GM13977 (cell line): ENCODE results near the gene THSD4.

Experiments used
- DNase-seq: peaks from one replicate; pipeline ENCODE4 v3.0.0; 2012; ENCODE audit warnings: low spot score
- in situ Hi-C: fragments of 300-500 bp; cut with MboI; formaldehyde crosslinking; loops from one replicate; pipeline ENCODE4 v1.12.0; 2022; ENCODE audit warnings: low sequenced_read_pairs, low pct_unique_long_range_greater_than_20kb, mixed read lengths, inconsistent platforms; ENCODE audit not compliant: unreplicated experiment
- TF ChIP-seq, protein P1 (sequence below): IDR thresholded peaks from 2 replicates; pipeline ENCODE4 v1.5.1; 2012; ENCODE audit warnings: mild to moderate bottlenecking, control low read depth; ENCODE audit not compliant: insufficient read depth; ENCODE audit errors: extremely low read depth, missing control alignments

THSD4 gene

DNA sequence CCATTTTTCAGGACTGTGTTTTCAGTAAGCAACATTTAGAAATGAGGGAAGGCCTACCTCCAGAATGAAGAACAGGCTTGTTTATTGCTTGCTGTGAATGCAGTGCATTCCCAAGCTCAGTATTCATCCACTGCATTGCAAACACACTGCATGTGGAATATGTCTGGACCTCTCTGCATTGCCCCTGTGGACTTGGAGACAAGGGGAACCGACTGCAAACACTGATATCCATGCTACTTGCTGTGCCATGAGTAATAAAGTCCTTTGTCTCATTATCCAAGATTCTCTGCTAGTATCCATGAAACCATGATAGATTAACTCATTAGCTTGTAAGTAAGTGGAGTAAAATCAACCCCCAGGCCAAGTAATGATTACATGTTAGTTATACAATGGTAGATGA, 393.9 kb downstream of the THSD4 start:
- TF ChIP-seq, protein P1, sequence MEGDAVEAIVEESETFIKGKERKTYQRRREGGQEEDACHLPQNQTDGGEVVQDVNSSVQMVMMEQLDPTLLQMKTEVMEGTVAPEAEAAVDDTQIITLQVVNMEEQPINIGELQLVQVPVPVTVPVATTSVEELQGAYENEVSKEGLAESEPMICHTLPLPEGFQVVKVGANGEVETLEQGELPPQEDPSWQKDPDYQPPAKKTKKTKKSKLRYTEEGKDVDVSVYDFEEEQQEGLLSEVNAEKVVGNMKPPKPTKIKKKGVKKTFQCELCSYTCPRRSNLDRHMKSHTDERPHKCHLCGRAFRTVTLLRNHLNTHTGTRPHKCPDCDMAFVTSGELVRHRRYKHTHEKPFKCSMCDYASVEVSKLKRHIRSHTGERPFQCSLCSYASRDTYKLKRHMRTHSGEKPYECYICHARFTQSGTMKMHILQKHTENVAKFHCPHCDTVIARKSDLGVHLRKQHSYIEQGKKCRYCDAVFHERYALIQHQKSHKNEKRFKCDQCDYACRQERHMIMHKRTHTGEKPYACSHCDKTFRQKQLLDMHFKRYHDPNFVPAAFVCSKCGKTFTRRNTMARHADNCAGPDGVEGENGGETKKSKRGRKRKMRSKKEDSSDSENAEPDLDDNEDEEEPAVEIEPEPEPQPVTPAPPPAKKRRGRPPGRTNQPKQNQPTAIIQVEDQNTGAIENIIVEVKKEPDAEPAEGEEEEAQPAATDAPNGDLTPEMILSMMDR = no peak
- no peak for DNase-seq
- in situ Hi-C loops = no loop called here

DNA sequence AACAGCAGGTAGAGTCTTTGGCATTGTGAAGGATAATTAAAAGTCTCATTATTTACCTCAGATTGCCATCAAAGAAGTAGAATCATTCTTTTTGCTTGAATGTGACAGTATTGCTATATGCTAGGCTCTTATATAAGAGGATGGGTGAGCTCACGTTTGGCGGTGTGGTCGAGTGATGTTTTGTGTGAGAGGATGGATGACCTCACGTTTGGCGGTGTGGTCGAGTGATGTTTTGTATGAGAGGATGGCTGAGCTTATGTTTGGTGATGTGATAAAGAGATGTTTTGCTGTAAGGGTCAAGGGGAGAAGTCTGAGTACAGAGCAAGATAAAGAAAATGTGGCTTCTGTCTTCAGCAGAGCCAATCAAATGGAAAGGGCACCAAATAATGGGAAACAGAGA, 395.5 kb downstream of the THSD4 start:
- no peak for DNase-seq
- in situ Hi-C loops = no loop called here
- TF ChIP-seq, protein P1 = no peak

DNA sequence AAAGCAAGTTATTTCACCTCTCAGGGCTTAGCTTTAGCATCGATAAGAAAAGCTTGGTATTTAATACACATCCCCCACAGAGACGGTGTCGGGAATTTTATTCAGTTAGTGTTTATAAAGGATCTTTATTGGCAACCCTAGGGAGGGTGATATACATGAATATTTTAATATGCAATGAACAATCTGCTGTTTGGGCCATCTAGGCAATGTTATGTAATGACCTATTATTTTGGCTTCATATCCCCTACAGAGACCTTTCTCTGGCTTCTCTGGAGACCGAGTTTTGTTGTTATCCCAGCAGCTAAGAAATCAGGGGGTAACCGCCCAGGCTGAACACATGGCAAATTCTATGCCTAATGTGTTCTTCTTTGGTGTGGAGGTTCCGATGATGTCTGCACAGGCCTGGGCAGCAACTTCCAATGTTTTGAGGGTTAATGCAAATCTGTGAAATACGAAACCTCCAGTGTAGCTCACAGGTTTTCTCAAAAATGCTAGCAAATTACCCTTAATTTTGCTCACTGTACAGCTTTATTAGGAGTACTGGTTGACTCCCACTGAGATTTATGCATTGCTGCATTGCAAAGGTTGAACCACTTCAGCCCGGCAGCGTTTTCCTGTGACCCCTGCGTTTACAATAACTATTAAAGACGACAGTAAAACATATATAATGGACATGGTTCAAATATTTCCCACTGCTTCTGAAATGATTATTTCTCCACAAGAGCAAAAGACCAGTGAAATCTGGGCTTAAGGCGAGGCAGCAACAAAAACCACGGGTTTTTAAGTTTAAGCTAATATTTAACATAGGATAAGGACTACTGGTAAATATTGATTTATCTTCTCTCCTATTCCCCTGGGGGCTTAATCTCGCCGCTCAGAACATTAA, 396.8 kb downstream of the THSD4 start:
- in situ Hi-C loops = no loop called here
- DNase-seq = no peak

DNA sequence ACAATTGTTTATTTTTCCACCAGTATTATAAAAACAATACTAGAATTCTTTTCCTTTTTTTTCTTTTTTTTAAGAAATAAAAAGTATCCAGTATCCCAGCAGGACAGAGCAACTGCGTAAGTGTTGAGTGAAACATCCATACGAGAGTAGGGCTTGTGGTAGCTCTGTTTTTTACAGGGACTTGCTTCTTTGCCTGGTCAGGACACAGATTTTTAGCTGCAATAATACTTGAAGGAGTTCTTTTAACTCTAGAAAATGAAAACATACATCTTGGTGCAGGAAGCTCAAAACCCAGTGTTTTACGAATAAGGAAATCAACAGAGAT, 397.4 kb downstream of the THSD4 start:
- in situ Hi-C loops = no loop called here
- DNase-seq = no peak
- TF ChIP-seq, protein P1 = no peak

More for the DNA sequence above, 396.8 kb downstream of the THSD4 start:
- TF ChIP-seq, protein P1 = no peak

DNA sequence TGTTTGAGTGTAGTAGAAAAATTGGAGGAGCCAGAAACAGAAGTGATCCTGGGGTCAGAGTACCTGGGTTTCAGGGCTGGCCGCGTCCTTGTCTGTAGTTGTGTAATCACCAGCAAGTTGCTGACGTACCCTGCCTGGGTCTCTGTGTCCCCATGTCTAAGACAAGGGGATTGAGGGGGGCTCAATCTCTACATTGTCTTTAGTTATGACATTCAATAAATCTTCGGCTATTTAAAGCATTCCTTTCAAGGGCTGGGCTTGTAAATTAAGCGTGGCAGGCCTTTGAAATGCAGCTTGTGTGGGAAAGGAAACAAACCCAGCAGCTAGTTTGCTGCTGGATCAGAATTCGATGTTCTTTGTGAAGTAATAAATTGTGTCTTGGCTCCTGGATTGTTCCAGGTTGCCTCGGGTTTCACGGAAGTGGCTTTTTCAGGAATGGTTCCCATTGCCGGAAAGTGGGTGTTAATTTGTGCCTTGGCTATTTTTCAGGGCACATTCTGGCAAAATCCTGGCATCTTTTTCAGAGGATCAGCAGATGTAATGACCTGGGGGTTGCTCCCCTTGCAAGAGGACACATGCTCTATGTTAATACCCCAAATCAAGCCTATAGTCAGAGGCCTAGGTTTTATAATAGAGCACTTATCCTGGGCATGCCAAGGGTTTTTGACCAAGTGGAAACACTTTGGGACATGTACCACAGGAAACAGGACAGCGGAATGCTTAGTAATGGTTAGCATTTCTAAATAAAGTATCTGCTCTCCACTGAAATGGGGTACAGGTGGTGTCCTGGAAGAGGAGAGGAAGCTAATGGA, 400.3 kb downstream of the THSD4 start:
- no peak for DNase-seq
- TF ChIP-seq, protein P1 = no peak
- in situ Hi-C loops = no loop called here

DNA sequence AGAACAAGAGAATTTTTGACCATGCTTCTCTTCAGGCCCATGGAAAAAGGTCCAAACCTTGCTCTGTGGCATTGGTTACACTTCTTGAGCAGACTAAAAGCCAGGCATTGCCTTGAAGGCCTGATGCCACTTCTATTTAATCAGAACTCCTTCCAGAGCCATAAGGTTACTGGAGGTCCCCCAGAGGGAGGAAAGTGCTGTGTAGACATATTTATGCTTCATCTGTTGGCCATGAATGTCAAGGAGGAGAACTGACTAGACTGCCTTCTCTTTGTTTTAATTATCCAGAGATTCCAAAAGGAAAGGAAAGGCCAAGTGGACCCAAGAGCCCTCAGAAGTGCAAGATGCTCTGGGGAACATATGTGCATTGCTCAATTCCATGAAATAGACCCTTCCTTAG, 402.5 kb downstream of the THSD4 start:
- no peak for DNase-seq
- in situ Hi-C loops = no loop called here
- TF ChIP-seq, protein P1 = no peak
